Inferior parietal cortex (tissue), 1 donor: ENCODE measurements around the gene ZFYVE26.
"Not testable (repeated sequence)": the region's sequence is repeated elsewhere in the genome, so short reads cannot be mapped to it uniquely, and the experiment has no call there.

Experiments used
- DNase-seq: peaks from one replicate; pipeline ENCODE4 v3.0.0-alpha.2; 2016; ENCODE audit errors: extremely low spot score

The ZFYVE26 gene

GRCh38 chr14:67756496-67756895, 59.9 kb downstream of the ZFYVE26 start:
- DNase-seq: no peak

- DNase-seq: peak; percentile 59
Measured at GRCh38 chr14:67749341-67750084, 66.9 kb downstream of the ZFYVE26 start.

- no peak for DNase-seq
Measured at GRCh38 chr14:67748312-67748711, 68.1 kb downstream of the ZFYVE26 start.

GRCh38 chr14:67746927-67747326, 69.5 kb downstream of the ZFYVE26 start:
- no peak for DNase-seq

- DNase-seq: no peak
Measured at GRCh38 chr14:67744046-67744445, 72.3 kb downstream of the ZFYVE26 start.

GRCh38 chr14:67738740-67739504, 77.5 kb downstream of the ZFYVE26 start:
- DNase-seq: no peak

GRCh38 chr14:67736771-67737170, 79.6 kb downstream of the ZFYVE26 start:
- no peak for DNase-seq

GRCh38 chr14:67735336-67736147, 80.8 kb downstream of the ZFYVE26 start:
- DNase-seq: no peak

GRCh38 chr14:67734675-67735074, 81.7 kb downstream of the ZFYVE26 start:
- DNase-seq: no peak

GRCh38 chr14:67733616-67734015, 82.8 kb downstream of the ZFYVE26 start:
- no peak for DNase-seq

GRCh38 chr14:67729072-67729885, 87.1 kb downstream of the ZFYVE26 start:
- DNase-seq: no peak

- no peak for DNase-seq
Measured at GRCh38 chr14:67728258-67728657, 88.1 kb downstream of the ZFYVE26 start.

GRCh38 chr14:67727361-67727760, 89.0 kb downstream of the ZFYVE26 start:
- no peak for DNase-seq

GRCh38 chr14:67725171-67725570, 91.2 kb downstream of the ZFYVE26 start:
- DNase-seq: no peak

- DNase-seq: peak; percentile 45
Measured at GRCh38 chr14:67722293-67722692, 94.1 kb downstream of the ZFYVE26 start.

GRCh38 chr14:67721875-67722274, 94.5 kb downstream of the ZFYVE26 start:
- DNase-seq: no peak

- no peak for DNase-seq
Measured at GRCh38 chr14:67719866-67720265, 96.5 kb downstream of the ZFYVE26 start.

GRCh38 chr14:67719385-67719784, 97.0 kb downstream of the ZFYVE26 start:
- not testable (repeated sequence) for DNase-seq

GRCh38 chr14:67718265-67718664, 98.1 kb downstream of the ZFYVE26 start:
- DNase-seq: no peak

GRCh38 chr14:67717048-67717447, 99.3 kb downstream of the ZFYVE26 start:
- no peak for DNase-seq

GRCh38 chr14:67710209-67710608, 106.2 kb downstream of the ZFYVE26 start:
- DNase-seq: no peak
